PC-3 (cell line): ENCODE results near the gene GFOD1. TPM values are rescaled to one million over a fixed set of nuclear protein-coding genes. Genes with fewer than 3 reads are reported as not detected.

Experiments used
- ATAC-seq: fragments of 200-7000 bp; cut with Tn5 transposase; 2 replicates; pipeline ENCODE4 v1.9.1; 2020; ENCODE audit warnings: mild to moderate bottlenecking, moderate library complexity
- Bru-seq: library from RNA; stranded (reverse); fragments of 400-500 nt; gene quantifications from one replicate; lab custom pipeline; 2021; lab: Mats Ljungman, UMichigan
- BruChase-seq, 2 experiments: library from RNA; stranded (reverse); fragments of 400-500 nt; gene quantifications; one replicate each; lab custom pipeline; 2021; lab: Mats Ljungman, UMichigan
- BruUV-seq: library from RNA; stranded (reverse); fragments of 400-500 nt; replicated peaks from 2 replicates; lab custom pipeline; 2021; lab: Mats Ljungman, UMichigan
- CTCF ChIA-PET: fragments of 300-600 bp; sonication (Branson Sonifier 250); formaldehyde crosslinking; loops from one replicate; lab custom pipeline; 2022; ENCODE audit warnings: antibody characterized with exemption; lab: Charles Lee
- POLR2A ChIA-PET: fragments of 300-600 bp; sonication (Branson Sonifier 250); formaldehyde crosslinking; loops from one replicate; lab custom pipeline; 2022; ENCODE audit warnings: antibody characterized with exemption; ENCODE audit not compliant: unreplicated experiment; lab: Charles Lee
- DNase-seq: peaks from one replicate; pipeline ENCODE4 v3.0.0-alpha.2; 2015
- H2AFZ ChIP-seq: fragments of 300-600 bp; sonication (generic); 2 replicates; pipeline ENCODE4 v1.6.0; 2016; ENCODE audit warnings: antibody characterized with exemption, low read length
- H3F3A ChIP-seq: fragments of 300-600 bp; sonication (generic); one replicate; pipeline ENCODE4 v1.6.0; 2017; ENCODE audit warnings: antibody characterized with exemption, low read length, control low read depth, mild to moderate bottlenecking; ENCODE audit not compliant: unreplicated experiment
- H3K27ac ChIP-seq: fragments of 300-600 bp; sonication (generic); 2 replicates; pipeline ENCODE4 v1.5.1; 2016; ENCODE audit warnings: mild to moderate bottlenecking, low read length
- H3K27me3 ChIP-seq: fragments of 300-600 bp; sonication (generic); 2 replicates; pipeline ENCODE4 v1.6.1; 2016; ENCODE audit warnings: low read length, mixed read lengths
- H3K36me3 ChIP-seq: fragments of 300-600 bp; sonication (generic); 2 replicates; pipeline ENCODE4 v1.6.1; 2016; ENCODE audit warnings: low read depth, mixed run types, low read length, mixed read lengths
- H3K4me1 ChIP-seq: fragments of 300-600 bp; sonication (generic); 2 replicates; pipeline ENCODE4 v1.5.1; 2016; ENCODE audit warnings: low read length; ENCODE audit not compliant: insufficient read depth
- H3K4me2 ChIP-seq: fragments of 300-600 bp; sonication (generic); 2 replicates; pipeline ENCODE4 v1.6.0; 2016; ENCODE audit warnings: low read length
- H3K4me3 ChIP-seq: fragments of 300-600 bp; sonication (generic); 2 replicates; pipeline ENCODE4 v1.5.1; 2016; ENCODE audit warnings: mild to moderate bottlenecking, low read length, mixed read lengths
- H3K79me2 ChIP-seq: fragments of 300-600 bp; sonication (generic); 2 replicates; pipeline ENCODE4 v1.6.1; 2017; ENCODE audit warnings: low read length, mixed read lengths
- H3K9ac ChIP-seq: fragments of 300-600 bp; sonication (generic); 2 replicates; pipeline ENCODE4 v1.6.0; 2016; ENCODE audit warnings: mild to moderate bottlenecking, low read length
- H3K9me2 ChIP-seq: fragments of 300-600 bp; sonication (generic); replicated peaks from 2 replicates; pipeline ENCODE4 v1.6.1; 2016; ENCODE audit warnings: mixed run types, low read length, mixed read lengths
- H3K9me3 ChIP-seq: fragments of 300-600 bp; sonication (generic); 2 replicates; pipeline ENCODE4 v1.6.1; 2016; ENCODE audit warnings: low read length, mixed read lengths
- H4K20me1 ChIP-seq: fragments of 300-600 bp; sonication (generic); 2 replicates; pipeline ENCODE4 v1.6.1; 2016; ENCODE audit warnings: low read length, mixed read lengths
- EZH2 ChIP-seq: fragments of 300-600 bp; sonication (generic); IDR thresholded peaks from one replicate; pipeline ENCODE4 v1.6.1; 2017; ENCODE audit warnings: antibody characterized with exemption, mild to moderate bottlenecking, low read length; ENCODE audit not compliant: unreplicated experiment
- EZH2phosphoT487 ChIP-seq: fragments of 300-600 bp; sonication (generic); IDR thresholded peaks from 2 replicates; pipeline ENCODE4 v1.6.1; 2018; ENCODE audit warnings: mild to moderate bottlenecking, antibody characterized with exemption, low read length, borderline replicate concordance
- intact Hi-C: fragments of 100-400 bp; cut with micrococcal nuclease; formaldehyde crosslinking; loops from 2 replicates; pipeline ENCODE4 v1.9.0; 2023
- long read RNA-seq: library from polyadenylated mRNA; unstranded; transcript quantifications from one replicate; pipeline ENCODE4 v2.0.0, GENCODE V29; 2021; ENCODE audit not compliant: unreplicated experiment
- total RNA-seq: library from RNA; depleted of rRNA; stranded (reverse); fragments of >200 nt; gene quantifications from 2 replicates; pipeline ENCODE4 v1.2.3, GENCODE V29; 2014; rRNA removed
- TF ChIP-seq, protein P1 (sequence below): fragments of 300-600 bp; sonication (generic); conservative IDR thresholded peaks from 2 replicates; pipeline ENCODE4 v1.5.1; 2017; ENCODE audit warnings: antibody characterized with exemption, low read depth, mild to moderate bottlenecking, low read length

GFOD1 gene
- total RNA-seq: 16.0 and 21.8 TPM in 2 replicates
- Bru-seq, nascent RNA: percentile 65 among the genes with signal in this experiment
- BruChase-seq, experiment 1, labeled RNA remaining after a 6-hour chase: percentile 65 among the genes with signal in this experiment
- BruChase-seq, experiment 2, labeled RNA remaining after a 2-hour chase: percentile 62 among the genes with signal in this experiment
- long read RNA-seq, full-length matches to known transcripts: 25 of 30 reads
- long read RNA-seq, partial matches to known transcripts: 0 of 30 reads
- long read RNA-seq, other reads (novel, unspliced or antisense): 5 of 30 reads

DNA sequence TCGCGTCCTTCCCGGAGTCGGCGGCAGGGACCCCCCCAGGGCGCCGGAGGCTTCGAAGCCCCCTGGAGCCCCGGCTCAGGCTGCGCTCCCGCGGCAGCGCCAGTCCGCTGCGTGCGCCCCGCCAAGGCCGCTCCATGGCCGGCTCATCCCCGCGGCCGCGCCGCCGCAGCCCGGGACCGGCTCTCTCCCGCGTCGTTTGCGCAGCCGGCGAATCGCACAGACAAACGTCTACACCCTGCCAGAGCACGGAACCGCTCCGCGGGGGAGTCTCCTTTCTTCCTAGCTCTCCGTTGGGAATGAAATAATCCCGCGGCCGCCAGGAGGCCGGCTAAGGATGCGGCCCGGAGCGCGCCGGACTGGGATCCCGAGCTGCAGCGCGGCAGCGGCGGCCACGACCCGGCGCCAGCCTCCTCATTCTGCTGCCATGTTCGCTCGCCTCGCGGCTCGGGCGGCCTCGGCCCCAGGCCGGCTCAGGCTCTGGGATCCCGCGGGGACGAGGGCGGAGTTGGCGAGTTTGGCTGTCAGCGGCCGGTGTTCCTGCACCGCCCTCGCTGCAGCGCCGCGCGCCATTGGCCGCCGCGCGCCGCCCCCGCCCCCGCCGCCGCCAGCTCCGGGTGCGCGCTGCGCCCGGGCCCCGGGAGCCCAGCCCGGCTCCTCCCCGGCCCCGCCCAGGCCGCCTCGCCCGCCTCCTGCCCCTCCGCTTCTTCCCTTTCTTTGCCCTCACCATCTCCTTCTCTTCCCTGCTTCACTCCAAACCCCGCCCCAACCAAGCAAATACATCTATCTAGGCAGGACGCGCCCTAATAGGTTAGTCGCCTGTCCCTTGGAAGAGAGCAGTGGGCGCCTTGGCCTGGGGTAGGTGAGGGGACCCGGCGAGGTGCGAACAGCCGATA, at the start of gene GFOD1:
Gene GFOD1, minus strand, starts transcription at position 479 of the 893 bp plus-strand sequence. CDS start 710 bp downstream, outside the sequence.
- Histone ChIP-seq H3K4me3 (peak within 1 kb of the TSS; percentile 85), H3K9me2 (no peaks in the 10 kb centered on the region), H2AFZ (peak within 1 kb of the TSS; percentile 99), H3K27me3 (no peaks in the 10 kb centered on the region), H3K4me2 (peak within 1 kb of the TSS; percentile 99), H3K79me2 (peaks cover 43% of the 10 kb centered on the region), H3F3A (no peaks in the 10 kb centered on the region), H3K9me3 (no peaks in the 10 kb centered on the region), H4K20me1 (0 out of 2 replicates have a peak, but pooled peaks cover 10% of the 10 kb centered on the region), H3K36me3 (no peaks in the 10 kb centered on the region), H3K4me1 (peaks cover 28% of the 10 kb centered on the region), H3K9ac (peak within 1 kb of the TSS; percentile 64), H3K27ac (peak within 1 kb of the TSS; percentile 46)
- peak; percentile 81 for ATAC-seq
- DNase-seq: peak; percentile 89
- TF ChIP-seq EZH2: no peak
- TF ChIP-seq EZH2phosphoT487: no peak
- TF ChIP-seq, protein P1, sequence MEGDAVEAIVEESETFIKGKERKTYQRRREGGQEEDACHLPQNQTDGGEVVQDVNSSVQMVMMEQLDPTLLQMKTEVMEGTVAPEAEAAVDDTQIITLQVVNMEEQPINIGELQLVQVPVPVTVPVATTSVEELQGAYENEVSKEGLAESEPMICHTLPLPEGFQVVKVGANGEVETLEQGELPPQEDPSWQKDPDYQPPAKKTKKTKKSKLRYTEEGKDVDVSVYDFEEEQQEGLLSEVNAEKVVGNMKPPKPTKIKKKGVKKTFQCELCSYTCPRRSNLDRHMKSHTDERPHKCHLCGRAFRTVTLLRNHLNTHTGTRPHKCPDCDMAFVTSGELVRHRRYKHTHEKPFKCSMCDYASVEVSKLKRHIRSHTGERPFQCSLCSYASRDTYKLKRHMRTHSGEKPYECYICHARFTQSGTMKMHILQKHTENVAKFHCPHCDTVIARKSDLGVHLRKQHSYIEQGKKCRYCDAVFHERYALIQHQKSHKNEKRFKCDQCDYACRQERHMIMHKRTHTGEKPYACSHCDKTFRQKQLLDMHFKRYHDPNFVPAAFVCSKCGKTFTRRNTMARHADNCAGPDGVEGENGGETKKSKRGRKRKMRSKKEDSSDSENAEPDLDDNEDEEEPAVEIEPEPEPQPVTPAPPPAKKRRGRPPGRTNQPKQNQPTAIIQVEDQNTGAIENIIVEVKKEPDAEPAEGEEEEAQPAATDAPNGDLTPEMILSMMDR: peak; percentile 23; the same call in 1 of the 2 replicates
- ChIA-PET CTCF (interaction anchor here (0.6 to 1.3 kb wide), 4 partner anchors 10 to 184 kb away, joined by 4 to 10 read pairs (median 6); partner anchors contain the start of gene SIRT5), POLR2A (interaction anchor here (0.6 kb wide), 5 partner anchors 13 to 678 kb away, joined by 3 to 7 read pairs (median 4); no protein-coding TSS in a partner anchor)
- intact Hi-C loops: loop anchor here (2.0 to 5.0 kb wide), 2 partner anchors 50 to 157 kb away; no protein-coding TSS in a partner anchor
- BruUV-seq: no TSS peak

GRCh38 chr6:13536796-13537526, 49.6 kb upstream of the GFOD1 start:
- ChIA-PET CTCF (interaction anchor here (0.6 to 0.7 kb wide), 2 partner anchors 154 to 200 kb away, joined by 3 to 8 read pairs; no protein-coding TSS in a partner anchor), POLR2A (no interaction called here)
- Histone ChIP-seq H3K9me2 (no peaks in the 10 kb centered on the region), H3K36me3 (no peaks in the 10 kb centered on the region), H3K4me3 (no peak overlapping the region), H3K9me3 (no peaks in the 10 kb centered on the region), H3K4me2 (no peak overlapping the region), H3K27me3 (no peaks in the 10 kb centered on the region), H3K27ac (no peak overlapping the region), H3K4me1 (no peaks in the 10 kb centered on the region), H3K79me2 (no peaks in the 10 kb centered on the region), H3F3A (no peaks in the 10 kb centered on the region), H2AFZ (no peak overlapping the region), H3K9ac (no peak overlapping the region), H4K20me1 (no peaks in the 10 kb centered on the region)
- intact Hi-C loops: loop anchor here (5.0 kb wide), 2 partner anchors 50 to 155 kb away; partner anchors contain the start of gene GFOD1
- DNase-seq (no peak), ATAC-seq (no peak)
- no peak for TF ChIP-seq EZH2
- TF ChIP-seq, protein P1: no peak
- no peak for TF ChIP-seq EZH2phosphoT487
- no TSS peak for BruUV-seq
